Naive B cell (primary cell): ENCODE measurements around the gene HSP90AB1. TPM values are rescaled to one million over a fixed set of nuclear protein-coding genes. Genes with fewer than 3 reads are reported as not detected.
A peak's percentile ranks its signal among the peaks of the same experiment; 100 is the strongest.

ENCODE experiments used
- ATAC-seq, 2 donors: fragments of 150-1000 bp; cut with Tn5 transposase; 2 replicates each; pipeline ENCODE4 v1.10.0; 2021; ENCODE audit warnings: low read depth in 2 of 2, mild to moderate bottlenecking in 2 of 2, moderate library complexity in 2 of 2
- DNase-seq: peaks from one replicate; pipeline ENCODE4 v3.0.0; 2022
- H3K27ac Mint-ChIP-seq, 6 donors: one replicate each; pipeline ENCODE4 v1.8.0; 2020 to 2022; ENCODE audit warnings: mild to moderate bottlenecking in 6 of 6, mixed read lengths in 6 of 6, moderate library complexity in 5 of 6, inconsistent platforms in 2 of 6
- H3K27me3 Mint-ChIP-seq, 3 donors: one replicate each; pipeline ENCODE4 v1.8.0; 2021 to 2022; ENCODE audit warnings: mixed read lengths in 3 of 3, mild to moderate bottlenecking in 1 of 3
- H3K36me3 Mint-ChIP-seq, 2 donors: one replicate each; pipeline ENCODE4 v1.8.0; 2020 to 2022; ENCODE audit warnings: mixed read lengths in 2 of 2, inconsistent platforms in 1 of 2, mild to moderate bottlenecking in 1 of 2
- H3K4me1 Mint-ChIP-seq, 3 donors: one replicate each; pipeline ENCODE4 v1.8.0; 2020 to 2022; ENCODE audit warnings: mixed read lengths in 3 of 3, inconsistent platforms in 1 of 3, mild to moderate bottlenecking in 1 of 3, moderate library complexity in 1 of 3
- H3K4me3 Mint-ChIP-seq, 8 donors: one replicate each; pipeline ENCODE4 v1.8.0; 2020 to 2022; ENCODE audit warnings: mild to moderate bottlenecking in 8 of 8, mixed read lengths in 8 of 8, moderate library complexity in 8 of 8, inconsistent platforms in 2 of 8
- H3K9me3 Mint-ChIP-seq, 7 donors: one replicate each; pipeline ENCODE4 v1.8.0; 2020 to 2022; ENCODE audit warnings: mixed read lengths in 7 of 7, mild to moderate bottlenecking in 5 of 7, inconsistent platforms in 2 of 7, moderate library complexity in 1 of 7
- polyA plus RNA-seq, 6 donors: library from polyadenylated mRNA; unstranded; fragments of 300-500 nt; fragmentation: Illumina TruSeq; gene quantifications; one replicate each; pipeline ENCODE4 v1.2.3, GENCODE V29; 2021; ENCODE audit warnings: low read depth in 6 of 6

HSP90AB1 gene
- polyA plus RNA-seq, 6 donors from 2014 or later, result 420 to 486 (median 447) TPM

DNA sequence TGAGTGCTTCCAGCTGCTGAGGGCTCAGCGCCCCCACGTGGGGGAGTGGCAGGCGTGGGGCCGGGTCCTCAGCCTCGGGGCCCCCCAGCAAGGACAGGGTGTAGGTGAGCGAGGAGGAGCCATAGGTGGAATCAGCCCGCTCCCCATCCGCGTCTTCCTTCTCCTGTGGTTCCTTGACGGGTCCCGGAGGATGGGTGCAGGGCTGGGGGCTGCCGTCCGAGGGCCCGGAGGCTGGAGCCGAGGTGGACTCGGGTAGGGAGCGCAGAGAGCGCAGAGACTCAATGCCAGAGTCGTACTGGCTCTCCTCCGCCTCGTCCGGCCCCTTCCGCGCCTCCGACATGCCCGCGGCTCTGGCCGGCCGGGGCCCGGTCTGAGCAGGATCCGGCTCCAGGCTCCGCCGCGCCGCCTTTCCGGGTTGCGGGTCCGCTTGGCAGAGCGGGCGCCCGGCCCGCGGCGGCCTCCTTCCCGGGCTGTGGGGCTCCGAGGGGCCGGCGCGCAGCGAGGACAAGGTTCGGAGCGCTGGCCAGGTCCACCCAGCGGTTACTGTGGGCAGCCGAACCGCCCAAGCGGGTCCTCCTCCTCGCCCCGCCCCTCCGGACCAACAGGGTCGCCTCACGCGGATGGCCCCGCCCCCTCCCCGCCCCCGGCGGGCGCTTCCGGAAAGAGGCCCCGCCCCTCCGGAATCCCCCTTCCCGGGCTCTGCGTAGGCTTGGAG, 18.3 kb downstream of the HSP90AB1 start, which contains the start of gene NFKBIE:
NFKBIE (minus strand) TSS at position 545 of the 715 bp plus-strand sequence; CDS start at position 340, 205 bp downstream.
- DNase-seq (peak; percentile 95), ATAC-seq (peak; percentile 48 to 55)
- peaks cover 0 to 18% of the 10 kb centered on the region in 2 donors for H3K36me3 Mint-ChIP-seq
- H3K4me3 Mint-ChIP-seq, result peak within 1 kb of the TSS; percentile 92 to 100 (median 99)
- peaks cover 5 to 13% (median 6%) of the 10 kb centered on the region in 3 donors for H3K27me3 Mint-ChIP-seq
- peaks cover 53 to 83% (median 80%) of the 10 kb centered on the region in 3 donors for H3K4me1 Mint-ChIP-seq
- peak within 1 kb of the TSS; percentile 100 for H3K27ac Mint-ChIP-seq
- H3K9me3 Mint-ChIP-seq, result peaks cover 0 to 2% (median 0%) of the 10 kb centered on the region in 7 donors

DNA sequence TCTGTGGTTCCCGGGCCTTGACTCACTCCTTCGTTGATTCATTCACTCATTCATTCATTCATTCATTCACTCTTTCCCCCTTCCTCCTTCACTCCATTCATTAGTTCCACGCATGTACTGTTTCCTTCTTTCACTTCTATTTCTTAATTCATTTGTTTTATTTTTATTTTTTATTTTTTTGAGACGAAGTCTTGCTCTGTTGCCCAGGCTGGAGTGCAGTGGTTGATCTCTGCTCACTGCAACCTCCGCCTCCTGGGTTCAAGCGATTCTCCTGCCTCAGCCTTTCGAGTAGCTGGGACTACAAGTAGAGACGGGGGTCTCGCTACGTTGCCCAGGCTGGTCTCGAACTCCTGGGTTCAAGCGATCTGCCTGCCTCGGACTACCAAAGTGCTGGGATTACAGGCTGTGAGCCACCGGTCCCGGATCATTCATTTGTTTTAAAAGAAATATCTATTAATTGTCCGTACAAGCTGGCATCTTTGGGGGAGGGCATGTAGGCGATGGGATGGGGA, 18.9 kb downstream of the HSP90AB1 start:
- DNase-seq, result no peak
- H3K9me3 Mint-ChIP-seq, result peaks cover 0 to 1% (median 0%) of the 10 kb centered on the region in 7 donors
- ATAC-seq, result no peak
- H3K27ac Mint-ChIP-seq, result peak overlapping the region; percentile 93 to 100 (median 100)
- peaks cover 5 to 14% (median 7%) of the 10 kb centered on the region in 3 donors for H3K27me3 Mint-ChIP-seq
- peak overlapping the region; percentile 92 to 100 (median 99) for H3K4me3 Mint-ChIP-seq
- peaks cover 0 to 16% of the 10 kb centered on the region in 2 donors for H3K36me3 Mint-ChIP-seq
- peaks cover 48 to 78% (median 74%) of the 10 kb centered on the region in 3 donors for H3K4me1 Mint-ChIP-seq

GRCh38 chr6:44266347-44266746, 19.4 kb downstream of the HSP90AB1 start:
- ATAC-seq (peak; percentile 9 to 11), DNase-seq (peak; percentile 65)
- no peaks in the 10 kb centered on the region for H3K9me3 Mint-ChIP-seq
- H3K27me3 Mint-ChIP-seq, result peaks cover 5 to 19% (median 13%) of the 10 kb centered on the region in 3 donors
- peak overlapping the region; percentile 92 to 100 (median 99) for H3K4me3 Mint-ChIP-seq
- peaks cover 0 to 11% of the 10 kb centered on the region in 2 donors for H3K36me3 Mint-ChIP-seq
- peaks cover 47 to 72% (median 72%) of the 10 kb centered on the region in 3 donors for H3K4me1 Mint-ChIP-seq
- H3K27ac Mint-ChIP-seq, result peak overlapping the region; percentile 93 to 100 (median 100)

DNA sequence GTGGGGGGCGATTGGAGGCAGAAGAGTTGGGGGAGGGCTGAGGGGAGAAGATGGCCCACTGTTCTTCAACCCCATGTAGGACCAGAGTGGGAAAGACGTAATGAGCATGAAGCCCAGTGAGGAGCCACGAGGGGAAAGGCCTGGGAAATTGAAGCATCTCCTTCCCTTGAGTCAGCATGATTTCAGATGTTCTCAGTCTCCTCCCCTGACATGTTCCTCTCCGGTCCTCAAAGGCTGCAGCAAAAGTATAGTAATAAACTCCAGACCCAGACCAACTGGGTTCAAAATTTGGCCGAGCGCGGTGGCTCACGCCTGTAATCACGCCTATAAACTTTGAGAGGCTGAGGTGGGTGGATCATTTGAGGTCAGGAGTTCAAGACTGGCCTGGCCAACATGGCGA, 20.4 kb downstream of the HSP90AB1 start:
- Mint-ChIP-seq H3K27me3 (peaks cover 12 to 28% (median 22%) of the 10 kb centered on the region in 3 donors), H3K9me3 (no peaks in the 10 kb centered on the region), H3K4me3 (peak overlapping the region in 4 of 8 donors; percentile 42 to 100 (median 96)), H3K4me1 (peaks cover 51 to 63% (median 63%) of the 10 kb centered on the region in 3 donors), H3K27ac (peak overlapping the region in 4 of 6 donors; percentile 79 to 100 (median 98)), H3K36me3 (peaks cover 0 to 10% of the 10 kb centered on the region in 2 donors)
- DNase-seq (no peak), ATAC-seq (no peak)

- no peak for ATAC-seq
- peak overlapping the region in 5 of 6 donors; percentile 13 to 100 (median 88) for H3K27ac Mint-ChIP-seq
- peaks cover 21 to 38% (median 31%) of the 10 kb centered on the region in 3 donors for H3K27me3 Mint-ChIP-seq
- peaks cover 5 to 10% of the 10 kb centered on the region in 2 donors for H3K36me3 Mint-ChIP-seq
- peak; percentile 60 for DNase-seq
- no peaks in the 10 kb centered on the region for H3K9me3 Mint-ChIP-seq
- H3K4me1 Mint-ChIP-seq, result peaks cover 42 to 54% (median 54%) of the 10 kb centered on the region in 3 donors
- H3K4me3 Mint-ChIP-seq, result peak overlapping the region in 4 of 8 donors; percentile 25 to 73 (median 43)
Measured at GRCh38 chr6:44268095-44268628, 21.3 kb downstream of the HSP90AB1 start.

DNA sequence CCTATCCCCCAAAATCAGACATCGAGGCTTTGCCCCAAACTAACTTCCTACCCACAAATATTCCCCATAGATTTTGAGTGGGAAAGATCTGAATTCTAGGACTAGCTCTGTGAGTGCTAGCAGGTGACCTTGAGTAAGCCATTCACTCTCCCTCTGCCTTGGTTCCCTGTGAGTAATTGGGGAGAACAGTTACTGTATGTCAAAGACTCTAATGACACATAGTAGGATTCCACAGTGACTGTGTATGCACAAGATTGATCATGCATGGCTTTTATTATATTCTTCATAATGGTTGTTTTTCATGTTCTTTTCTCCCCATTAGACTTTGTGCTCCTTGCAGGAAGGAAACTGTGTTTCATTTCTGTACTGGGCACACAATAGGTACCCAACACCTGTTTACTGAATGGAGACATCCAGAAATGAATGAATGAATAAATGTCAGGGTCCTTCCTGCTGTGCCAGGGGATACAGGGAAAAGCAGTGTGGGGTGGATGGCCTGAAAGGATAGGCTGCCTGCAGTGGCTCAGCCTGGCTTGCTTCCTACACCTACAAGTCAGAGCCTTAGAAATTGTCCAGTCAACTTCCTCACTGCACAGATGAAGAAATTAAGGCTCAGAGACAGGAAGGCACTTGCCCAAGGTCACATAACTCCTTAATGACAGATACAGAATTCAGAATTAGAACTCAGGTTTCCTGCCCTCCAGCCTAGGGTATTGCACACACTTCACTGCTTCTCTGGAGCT, 22.4 kb downstream of the HSP90AB1 start:
- ATAC-seq (no peak), DNase-seq (no peak)
- Mint-ChIP-seq H3K4me1 (peaks cover 31 to 45% (median 42%) of the 10 kb centered on the region in 3 donors), H3K27ac (peak overlapping the region in 1 of 6 donors; percentile 9), H3K27me3 (peaks cover 31 to 48% (median 42%) of the 10 kb centered on the region in 3 donors), H3K36me3 (peaks cover 5% of the 10 kb centered on the region in 2 donors), H3K4me3 (peak overlapping the region; percentile 63 to 91 (median 73)), H3K9me3 (no peaks in the 10 kb centered on the region)

DNA sequence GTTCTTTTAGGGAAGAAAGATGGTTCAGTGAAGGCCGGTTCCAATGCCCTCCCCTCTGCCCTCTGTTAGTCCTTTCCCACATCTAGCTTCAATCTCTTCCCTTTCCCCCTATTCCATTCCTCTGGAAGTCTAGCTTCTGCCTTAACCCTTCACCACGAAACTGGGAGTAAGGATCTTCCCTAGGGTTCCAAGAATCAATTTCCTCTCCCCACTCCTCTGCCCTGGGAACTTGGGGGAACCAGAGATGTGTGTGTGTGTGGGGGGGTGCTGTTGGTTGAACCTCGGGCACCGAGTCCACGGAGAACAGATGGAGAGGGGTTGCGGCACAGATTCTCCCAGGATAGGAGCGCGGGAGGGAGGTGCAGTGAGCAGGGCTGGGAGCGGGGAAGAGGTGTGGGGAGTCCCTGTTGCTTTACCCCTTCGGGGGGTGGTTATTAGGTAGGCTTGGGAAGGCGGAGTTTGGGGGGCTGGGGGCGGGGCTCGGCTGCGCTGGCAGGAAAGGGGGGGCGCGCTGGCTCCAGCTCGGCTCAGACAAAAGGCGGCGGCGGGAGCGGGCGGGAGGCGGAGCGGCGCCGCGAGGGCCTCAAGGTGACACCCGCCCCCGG, 23.1 kb downstream of the HSP90AB1 start, which contains the start of gene TMEM151B:
TMEM151B (plus strand) TSS at position 530 of the 605 bp plus-strand sequence. CDS start 293 bp downstream, outside the sequence.
- no peak for ATAC-seq
- no peak for DNase-seq
- peaks cover 0 to 5% of the 10 kb centered on the region in 2 donors for H3K36me3 Mint-ChIP-seq
- H3K9me3 Mint-ChIP-seq, result no peaks in the 10 kb centered on the region
- peaks cover 35 to 54% (median 47%) of the 10 kb centered on the region in 3 donors for H3K27me3 Mint-ChIP-seq
- peak within 1 kb of the TSS; percentile 69 to 92 (median 78) for H3K4me3 Mint-ChIP-seq
- H3K27ac Mint-ChIP-seq, result peak within 1 kb of the TSS in 3 of 6 donors; percentile 9 to 22 (median 11)
- peaks cover 26 to 48% (median 36%) of the 10 kb centered on the region in 3 donors for H3K4me1 Mint-ChIP-seq

GRCh38 chr6:44270526-44271405, 23.9 kb downstream of the HSP90AB1 start:
- H3K4me3 Mint-ChIP-seq, result peak overlapping the region; percentile 53 to 92 (median 78)
- ATAC-seq, result no peak
- H3K9me3 Mint-ChIP-seq, result no peaks in the 10 kb centered on the region
- H3K36me3 Mint-ChIP-seq, result peaks cover 0 to 5% of the 10 kb centered on the region in 2 donors
- peak overlapping the region in 1 of 6 donors; percentile 11 for H3K27ac Mint-ChIP-seq
- no peak for DNase-seq
- H3K27me3 Mint-ChIP-seq, result peaks cover 35 to 55% (median 47%) of the 10 kb centered on the region in 3 donors
- peaks cover 26 to 46% (median 36%) of the 10 kb centered on the region in 3 donors for H3K4me1 Mint-ChIP-seq

DNA sequence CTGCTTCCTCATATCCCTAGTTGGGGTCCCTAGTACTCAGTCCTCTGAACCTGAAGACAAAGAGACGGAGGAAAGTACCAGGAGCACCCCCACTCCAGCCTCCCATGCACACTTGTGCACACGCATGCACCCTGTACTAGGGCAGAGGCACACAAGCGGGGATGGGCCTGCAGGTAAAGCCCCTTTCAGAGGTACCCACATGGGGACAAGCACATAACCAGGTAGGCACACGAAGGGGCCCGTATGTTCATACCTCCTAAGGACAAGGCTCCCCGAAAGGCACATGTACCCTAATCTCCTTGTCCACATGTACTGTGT, 24.5 kb downstream of the HSP90AB1 start:
- DNase-seq (no peak), ATAC-seq (no peak)
- peaks cover 0 to 5% of the 10 kb centered on the region in 2 donors for H3K36me3 Mint-ChIP-seq
- peaks cover 23 to 40% (median 31%) of the 10 kb centered on the region in 3 donors for H3K4me1 Mint-ChIP-seq
- H3K27ac Mint-ChIP-seq, result no peak overlapping the region
- H3K4me3 Mint-ChIP-seq, result peak overlapping the region; percentile 53 to 92 (median 78)
- H3K9me3 Mint-ChIP-seq, result no peaks in the 10 kb centered on the region
- H3K27me3 Mint-ChIP-seq, result peaks cover 35 to 55% (median 47%) of the 10 kb centered on the region in 3 donors

DNA sequence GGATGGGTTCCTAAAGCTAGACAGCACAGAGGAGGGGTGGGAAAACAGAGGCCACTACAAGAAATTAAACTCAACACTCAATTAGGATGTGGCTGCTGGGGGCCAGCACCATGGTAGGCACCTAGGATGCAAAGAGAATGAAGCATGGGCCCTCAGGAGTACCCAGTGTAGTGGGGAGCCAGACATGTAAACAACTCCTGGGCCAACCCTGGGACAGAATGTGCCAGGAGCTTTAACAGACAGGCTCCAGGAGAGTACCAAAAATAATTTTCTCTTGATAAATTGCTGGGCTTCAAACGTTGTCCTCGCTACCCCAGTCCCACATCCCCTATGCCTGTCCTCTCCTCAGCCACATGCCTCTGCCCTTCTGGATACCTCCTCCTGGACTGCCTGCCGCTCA, 25.0 kb downstream of the HSP90AB1 start:
- peaks cover 0 to 5% of the 10 kb centered on the region in 2 donors for H3K36me3 Mint-ChIP-seq
- DNase-seq (no peak), ATAC-seq (no peak)
- H3K4me1 Mint-ChIP-seq, result peaks cover 17 to 37% (median 25%) of the 10 kb centered on the region in 3 donors
- peak overlapping the region in 6 of 8 donors; percentile 45 to 92 (median 65) for H3K4me3 Mint-ChIP-seq
- no peak overlapping the region for H3K27ac Mint-ChIP-seq
- H3K9me3 Mint-ChIP-seq, result no peaks in the 10 kb centered on the region
- H3K27me3 Mint-ChIP-seq, result peaks cover 39 to 60% (median 51%) of the 10 kb centered on the region in 3 donors

- Mint-ChIP-seq H3K27ac (no peak overlapping the region), H3K4me1 (peaks cover 17 to 31% (median 20%) of the 10 kb centered on the region in 3 donors), H3K27me3 (peaks cover 44 to 66% (median 57%) of the 10 kb centered on the region in 3 donors), H3K4me3 (peak overlapping the region in 3 of 8 donors; percentile 10 to 54 (median 53)), H3K9me3 (no peaks in the 10 kb centered on the region), H3K36me3 (peaks cover 0 to 5% of the 10 kb centered on the region in 2 donors)
- DNase-seq (no peak), ATAC-seq (no peak)
Measured at GRCh38 chr6:44272529-44272928, 25.6 kb downstream of the HSP90AB1 start.
